GM12891 (cell line): Measurements from ENCODE around the gene USP25.

ENCODE experiments used
- DNase-seq: peaks from one replicate; pipeline ENCODE4 v3.0.0; 2011; ENCODE audit warnings: low spot score; ENCODE audit not compliant: insufficient read length
- FAIRE-seq: peaks from 2 replicates; lab custom pipeline; 2011; peaks lifted over from hg19 to GRCh38; lab: Jason Lieb, UNC
- PAX5 ChIP-seq: IDR thresholded peaks from 2 replicates; pipeline ENCODE4 v1.6.1; 2011; ENCODE audit warnings: low read length, moderate library complexity, mild to moderate bottlenecking; ENCODE audit not compliant: insufficient read depth, severe bottlenecking
- POLR2A ChIP-seq: IDR thresholded peaks from 2 replicates; pipeline ENCODE4 v1.6.1; 2011; ENCODE audit warnings: low read depth, low read length, control low read depth
- POLR2AphosphoS5 ChIP-seq: IDR thresholded peaks from 2 replicates; pipeline ENCODE4 v1.6.1; 2011; ENCODE audit warnings: low read depth, low read length, control low read depth
- POU2F2 ChIP-seq: IDR thresholded peaks from 2 replicates; pipeline ENCODE4 v1.6.1; 2011; ENCODE audit warnings: low read depth, mild to moderate bottlenecking, control low read depth, low read length, moderate library complexity
- SPI1 ChIP-seq: IDR thresholded peaks from 2 replicates; pipeline ENCODE4 v1.6.1; 2011; ENCODE audit warnings: low read depth, low read length, control low read depth
- TAF1 ChIP-seq: IDR thresholded peaks from 2 replicates; pipeline ENCODE4 v1.6.1; 2011; ENCODE audit warnings: low read depth, low read length, control low read depth

Gene USP25

DNA sequence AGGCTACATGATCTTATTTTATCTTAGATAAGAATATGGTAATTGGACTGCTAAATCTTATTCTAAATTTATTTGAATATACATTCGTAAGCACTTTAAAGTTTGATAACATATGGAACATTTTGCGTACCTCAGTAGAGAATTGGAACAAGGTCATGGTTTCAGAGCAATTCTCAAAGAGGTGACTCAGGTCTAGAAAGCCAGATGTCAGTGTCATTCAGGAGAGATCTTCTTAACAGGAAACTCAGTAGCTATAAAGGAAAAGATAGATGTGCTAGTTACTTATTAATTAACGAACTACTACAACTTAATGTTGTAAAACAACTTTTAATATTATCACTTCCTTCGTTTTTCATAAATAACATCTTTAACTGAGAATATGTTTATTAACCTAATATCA lies 142.5 kb downstream of the USP25 start:
- DNase-seq (no peak), FAIRE-seq (no peak)
- TF ChIP-seq TAF1: no peak
- TF ChIP-seq SPI1: no peak
- TF ChIP-seq POU2F2: no peak
- TF ChIP-seq POLR2A: no peak
- no peak for TF ChIP-seq POLR2AphosphoS5
- TF ChIP-seq PAX5: no peak

DNA sequence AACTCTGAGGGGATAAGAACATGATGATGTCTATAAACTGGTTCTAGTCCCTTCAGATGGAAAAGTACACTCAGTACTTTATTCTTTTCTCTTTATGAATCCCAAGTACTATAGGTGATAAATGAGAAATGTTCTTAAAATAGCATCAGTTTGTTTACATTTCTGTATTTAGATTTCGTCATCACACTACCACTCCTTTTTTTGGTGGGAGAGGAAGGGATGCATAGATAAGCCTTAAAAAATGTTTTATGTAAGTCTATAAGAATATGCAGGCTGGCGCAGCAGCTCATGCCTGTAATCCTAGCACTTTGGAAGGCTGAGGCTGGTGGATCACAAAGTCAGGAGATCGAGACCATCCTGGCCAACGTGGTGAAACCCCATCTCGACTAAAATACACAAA lies 144.8 kb downstream of the USP25 start:
- no peak for TF ChIP-seq POLR2AphosphoS5
- TF ChIP-seq POLR2A: no peak
- no peak for TF ChIP-seq SPI1
- no peak for TF ChIP-seq TAF1
- no peak for TF ChIP-seq PAX5
- TF ChIP-seq POU2F2: no peak
- no peak for DNase-seq
- FAIRE-seq: no peak

DNA sequence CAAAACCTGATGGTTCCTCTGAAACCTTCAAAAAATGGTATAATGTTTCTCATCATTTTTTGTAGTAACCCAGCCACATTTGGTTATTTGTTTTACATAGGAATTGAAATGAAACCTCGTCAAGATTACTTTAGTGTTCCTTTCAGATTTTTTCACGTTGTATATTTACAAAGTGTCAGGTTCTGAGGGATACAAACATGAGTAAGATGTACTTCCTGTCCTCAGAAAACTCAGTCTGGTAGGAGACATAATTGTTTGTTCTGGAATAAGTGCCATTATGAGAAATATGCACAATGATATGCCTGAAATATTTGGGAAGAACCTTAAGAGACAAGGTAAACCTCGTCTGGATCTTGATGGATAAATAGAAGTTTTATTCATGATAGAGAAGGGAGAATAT lies 145.5 kb downstream of the USP25 start:
- DNase-seq (no peak), FAIRE-seq (no peak)
- no peak for TF ChIP-seq TAF1
- TF ChIP-seq POU2F2: no peak
- no peak for TF ChIP-seq PAX5
- no peak for TF ChIP-seq POLR2A
- TF ChIP-seq SPI1: no peak
- no peak for TF ChIP-seq POLR2AphosphoS5

DNA sequence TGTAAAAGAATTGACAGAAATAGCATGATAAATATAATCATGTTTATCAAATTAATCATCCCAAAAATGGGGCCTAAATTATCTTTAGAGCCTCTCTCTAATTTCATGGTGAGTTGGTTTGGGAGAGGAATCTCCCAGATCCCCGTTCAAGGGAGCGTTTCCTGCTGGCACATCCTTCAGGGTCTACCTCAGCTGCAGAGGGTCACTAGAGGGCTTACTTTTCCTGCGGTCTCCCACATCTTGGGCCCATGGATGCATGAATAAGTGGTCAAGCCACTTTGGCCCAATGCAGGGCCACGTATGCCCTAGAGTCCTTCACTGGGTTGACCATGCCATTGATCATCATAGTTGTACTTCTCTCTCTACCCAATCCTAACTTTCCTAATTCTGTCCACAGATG lies 164.1 kb downstream of the USP25 start:
- no peak for TF ChIP-seq SPI1
- TF ChIP-seq PAX5: no peak
- no peak for TF ChIP-seq POU2F2
- TF ChIP-seq TAF1: no peak
- TF ChIP-seq POLR2AphosphoS5: no peak
- no peak for TF ChIP-seq POLR2A
- FAIRE-seq (no peak), DNase-seq (no peak)

DNA sequence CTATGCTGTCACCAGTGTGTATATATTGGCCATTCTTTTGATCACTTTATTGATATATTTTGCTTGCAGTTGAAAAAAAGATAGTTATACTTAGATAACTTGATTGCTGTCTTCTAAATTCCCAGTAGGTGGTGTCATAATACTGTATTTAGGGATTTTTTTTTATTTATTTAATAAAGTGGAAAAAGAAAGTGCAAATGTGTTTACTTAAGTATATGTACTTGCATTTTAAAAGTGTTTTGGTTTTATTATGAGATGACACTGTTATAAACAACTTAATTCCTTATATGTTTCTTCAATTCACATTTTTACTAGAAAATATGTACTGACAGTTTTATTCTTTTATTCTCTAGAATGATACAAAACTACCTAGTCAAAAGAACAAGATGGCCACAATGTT lies 164.8 kb downstream of the USP25 start:
- no peak for FAIRE-seq
- DNase-seq: no peak
- TF ChIP-seq SPI1: no peak
- no peak for TF ChIP-seq PAX5
- no peak for TF ChIP-seq POU2F2
- TF ChIP-seq POLR2AphosphoS5: no peak
- no peak for TF ChIP-seq POLR2A
- TF ChIP-seq TAF1: no peak

DNA sequence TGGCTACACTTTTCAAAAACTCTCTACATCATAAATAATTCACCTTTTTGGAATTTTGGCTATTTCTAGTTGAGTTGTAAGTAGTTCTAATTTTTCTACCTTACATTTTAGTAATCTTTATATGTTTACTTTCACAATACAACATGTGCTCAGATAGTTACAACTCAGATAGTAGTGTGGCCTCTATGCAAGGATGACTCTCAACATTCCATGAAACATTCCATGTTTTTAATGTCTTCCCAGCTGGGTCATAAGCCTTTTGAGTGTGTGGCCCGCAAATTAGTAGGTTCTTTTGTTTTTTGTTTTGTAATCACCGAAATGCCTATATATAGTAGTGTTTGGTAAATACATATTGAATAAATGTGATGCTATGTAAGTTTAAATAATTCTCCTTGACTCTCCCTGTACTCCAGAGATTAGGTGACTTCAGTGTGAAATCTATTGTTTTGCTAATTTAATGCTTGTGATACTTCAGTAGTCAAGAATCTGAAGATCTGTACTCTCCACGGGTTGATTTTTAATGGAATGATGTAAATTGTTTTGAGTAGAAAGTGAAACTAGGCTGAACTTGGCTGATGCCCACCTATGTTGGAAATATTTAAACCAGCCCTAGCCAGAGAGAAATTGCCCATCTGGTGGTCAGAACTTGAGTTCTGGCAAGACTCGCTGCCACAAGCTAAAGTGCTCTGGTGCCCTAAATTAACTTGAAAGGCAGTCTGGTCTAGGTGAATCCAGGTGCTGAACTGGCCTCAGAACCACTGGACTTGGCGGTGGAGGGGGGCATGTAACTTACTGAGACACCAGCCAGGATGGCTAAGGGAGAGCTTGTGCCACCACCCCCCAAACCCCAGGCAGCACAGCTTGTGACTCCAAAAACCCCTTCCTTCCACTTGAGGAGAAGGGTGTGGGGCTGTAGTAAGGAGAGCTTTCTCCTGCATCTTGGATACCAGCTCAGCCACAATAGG lies 165.6 kb downstream of the USP25 start:
- TF ChIP-seq TAF1: no peak
- TF ChIP-seq POLR2AphosphoS5: no peak
- no peak for TF ChIP-seq SPI1
- TF ChIP-seq POU2F2: no peak
- TF ChIP-seq POLR2A: no peak
- no peak for FAIRE-seq
- DNase-seq: no peak

DNA sequence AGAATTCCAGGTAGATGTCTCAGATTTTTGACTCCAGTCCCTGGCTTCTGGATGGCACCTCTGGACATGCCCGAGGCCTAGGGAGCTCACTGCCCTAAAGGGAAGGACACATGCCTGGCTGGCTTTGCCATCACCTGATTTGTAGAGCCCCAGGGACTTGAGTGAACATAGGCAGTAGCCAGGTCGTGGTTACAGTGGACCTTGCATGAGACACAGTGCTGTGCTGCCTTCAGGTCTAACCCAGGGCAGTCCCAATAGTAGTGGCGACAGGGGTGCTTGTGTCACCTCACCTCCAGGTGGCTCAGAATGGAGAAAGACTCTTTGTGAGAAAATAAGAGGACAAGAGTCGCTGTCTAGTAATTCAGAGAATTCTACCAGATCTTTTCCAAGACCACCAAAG lies 166.7 kb downstream of the USP25 start:
- TF ChIP-seq POU2F2 (no peak), POLR2AphosphoS5 (no peak), PAX5 (no peak), POLR2A (no peak)
- FAIRE-seq (no peak), DNase-seq (no peak)

DNA sequence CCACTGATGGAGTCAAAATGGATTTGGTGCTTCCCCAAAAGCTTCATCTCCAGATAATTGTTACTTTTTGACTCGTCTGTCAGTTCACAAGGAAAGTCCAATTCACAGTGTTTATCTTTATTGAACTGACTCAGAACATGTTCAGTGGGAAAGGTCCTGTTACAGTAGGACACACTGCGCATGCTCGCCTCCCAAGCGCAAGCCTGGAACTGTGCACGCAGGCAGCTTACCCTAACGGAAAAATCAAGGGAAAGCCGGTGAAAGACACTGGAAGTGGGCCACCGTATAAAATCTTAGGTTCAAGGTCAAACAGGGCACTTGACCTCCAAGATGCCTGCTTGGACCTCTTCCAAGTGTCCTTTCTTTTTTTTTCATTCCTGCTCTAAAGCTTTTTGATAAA lies 174.6 kb downstream of the USP25 start:
- FAIRE-seq (no peak), DNase-seq (no peak)
- TF ChIP-seq PAX5: no peak
- TF ChIP-seq POLR2AphosphoS5: no peak
- TF ChIP-seq TAF1: no peak
- TF ChIP-seq SPI1: no peak
- TF ChIP-seq POLR2A: no peak
- no peak for TF ChIP-seq POU2F2

DNA sequence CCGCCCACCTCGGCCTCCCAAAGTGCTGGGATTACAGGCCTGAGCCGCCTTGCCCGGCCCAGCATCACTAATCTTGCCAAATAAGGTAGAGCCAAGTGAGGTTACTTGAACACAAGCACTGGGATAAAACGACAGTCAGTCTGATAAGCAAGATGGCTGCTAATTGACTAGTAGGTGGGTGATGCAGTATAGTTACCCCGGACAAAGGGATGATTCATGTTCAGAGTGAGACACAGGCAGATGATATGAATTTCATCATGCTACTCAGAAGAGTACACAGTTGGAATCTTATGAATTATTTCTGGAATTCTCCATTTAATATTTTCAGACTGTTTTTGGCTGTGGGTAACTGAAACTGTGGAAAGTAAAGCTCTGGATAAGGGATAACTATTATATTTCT lies 178.4 kb downstream of the USP25 start:
- TF ChIP-seq SPI1 (no peak), POLR2AphosphoS5 (no peak), TAF1 (no peak), PAX5 (no peak), POU2F2 (no peak), POLR2A (no peak)
- DNase-seq: no peak
- no peak for FAIRE-seq

DNA sequence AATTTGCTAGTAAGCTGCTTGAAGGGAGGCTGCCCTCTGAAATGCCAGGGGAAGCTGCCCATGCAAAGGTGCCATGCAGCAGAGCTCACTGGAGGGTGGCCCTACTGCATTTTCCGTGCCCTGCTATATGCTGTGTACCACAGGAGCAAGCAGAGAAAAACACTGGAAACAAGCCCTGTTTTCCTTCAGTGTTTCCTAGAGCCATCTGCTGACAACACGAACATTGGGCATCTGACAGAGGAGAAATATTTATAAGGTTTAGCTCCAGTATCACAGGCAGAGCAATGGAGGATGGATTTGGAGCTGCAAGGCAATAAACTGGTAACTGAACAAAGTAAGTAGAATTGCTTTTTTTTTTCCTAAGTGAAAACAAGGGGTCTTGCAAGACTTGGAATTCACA lies 198.4 kb downstream of the USP25 start:
- FAIRE-seq: no peak
- DNase-seq: no peak
- TF ChIP-seq POLR2A: no peak

DNA sequence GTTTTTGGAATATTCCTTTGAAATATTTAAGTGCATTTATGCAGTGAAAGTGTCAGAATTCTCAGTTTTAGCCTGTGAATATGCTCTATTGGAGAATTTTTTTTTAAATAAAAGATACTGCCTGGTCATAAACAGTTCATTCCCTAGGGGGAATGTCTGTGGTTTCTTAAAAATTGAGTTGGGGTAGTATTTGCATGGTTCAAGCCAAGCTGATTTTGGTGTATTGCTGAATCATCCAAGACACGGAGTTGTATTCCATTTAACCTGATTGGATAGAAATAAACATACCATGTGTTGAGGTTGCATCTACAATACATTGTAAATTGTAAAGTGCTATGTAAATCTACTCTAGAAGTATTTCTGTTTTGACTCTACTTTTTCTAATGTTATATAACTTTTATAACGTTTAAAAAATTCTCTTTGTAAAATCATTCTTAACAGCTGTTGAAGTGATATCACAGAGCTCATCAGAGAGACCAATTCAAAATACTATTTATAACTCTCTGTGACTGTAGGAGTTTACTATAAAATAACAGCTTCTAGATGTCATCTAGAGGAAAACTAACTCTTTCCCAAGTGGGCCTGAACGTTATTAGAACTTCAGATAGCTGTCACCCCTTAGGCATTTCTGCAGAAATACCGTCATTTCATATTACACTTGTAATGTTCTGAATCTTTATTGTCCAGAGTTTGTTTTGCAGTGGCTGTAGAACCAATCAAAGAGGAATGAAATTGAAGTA lies 199.1 kb downstream of the USP25 start:
- FAIRE-seq (no peak), DNase-seq (no peak)
- TF ChIP-seq TAF1 (no peak), PAX5 (no peak), POU2F2 (no peak), SPI1 (no peak), POLR2AphosphoS5 (no peak), POLR2A (no peak)
